DND-41 (cell line): Measurements from ENCODE around the gene ERG.

ENCODE experiments used
- ATAC-seq: fragments of 200-7000 bp; cut with Tn5 transposase; 3 replicates; pipeline ENCODE4 v1.9.1; 2021; ENCODE audit warnings: low read depth; ENCODE audit not compliant: insufficient read depth
- DNase-seq: peaks from one replicate; pipeline ENCODE4 v3.0.0-alpha.2; 2020
- H2AFZ ChIP-seq: 2 replicates; pipeline ENCODE4 v1.6.0; 2012; ENCODE audit warnings: low read depth, low read length
- H3K27ac ChIP-seq: 2 replicates; pipeline ENCODE4 v1.5.1; 2012; ENCODE audit warnings: low read length, inconsistent platforms
- H3K27me3 ChIP-seq: fragments of 200-600 bp; sonication (generic); 2 replicates; pipeline ENCODE4 v1.6.0; 2012; ENCODE audit warnings: low read length, mild to moderate bottlenecking, inconsistent platforms; ENCODE audit not compliant: insufficient read depth, poor library complexity
- H3K36me3 ChIP-seq: 2 replicates; pipeline ENCODE4 v1.5.1; 2012; ENCODE audit warnings: low read length, inconsistent platforms; ENCODE audit not compliant: insufficient read depth
- H3K4me1 ChIP-seq: 2 replicates; pipeline ENCODE4 v1.5.1; 2012; ENCODE audit warnings: mild to moderate bottlenecking, low read length; ENCODE audit not compliant: insufficient read depth
- H3K4me2 ChIP-seq: 2 replicates; pipeline ENCODE4 v1.6.0; 2012; ENCODE audit warnings: mild to moderate bottlenecking, moderate library complexity, low read length, inconsistent platforms; ENCODE audit not compliant: insufficient read depth
- H3K4me3 ChIP-seq, 2 experiments: fragments of 200-600 bp in 1 of 2; shearing (Covaris generic) in 1 of 2; 2 replicates each; pipeline ENCODE4 v1.5.1; 2012 to 2016; ENCODE audit warnings: inconsistent platforms in 2 of 2, low read length in 2 of 2, mild to moderate bottlenecking in 2 of 2, low read depth in 1 of 2, moderate library complexity in 1 of 2
- H3K79me2 ChIP-seq: 2 replicates; pipeline ENCODE4 v1.6.0; 2012; ENCODE audit warnings: low read length, inconsistent platforms; ENCODE audit not compliant: insufficient read depth
- H3K9ac ChIP-seq: 2 replicates; pipeline ENCODE4 v1.6.0; 2012; ENCODE audit warnings: low read depth, mild to moderate bottlenecking, inconsistent platforms, low read length, moderate library complexity
- H3K9me3 ChIP-seq: 2 replicates; pipeline ENCODE4 v1.5.1; 2012; ENCODE audit warnings: low read length, moderate library complexity, mild to moderate bottlenecking, inconsistent platforms; ENCODE audit not compliant: insufficient read depth, severe bottlenecking
- H4K20me1 ChIP-seq: 2 replicates; pipeline ENCODE4 v1.6.0; 2012; ENCODE audit warnings: low read length; ENCODE audit not compliant: insufficient read depth
- EZH2 ChIP-seq: IDR thresholded peaks from 3 replicates; pipeline ENCODE4 v1.6.1; 2012; ENCODE audit warnings: borderline replicate concordance, low read depth, mild to moderate bottlenecking, moderate library complexity, low read length, inconsistent platforms; ENCODE audit not compliant: severe bottlenecking
- TF ChIP-seq, protein P1 (sequence below): IDR thresholded peaks from 2 replicates; pipeline ENCODE4 v1.5.1; 2012; ENCODE audit warnings: borderline replicate concordance, low read length, moderate library complexity, mild to moderate bottlenecking; ENCODE audit not compliant: poor library complexity, severe bottlenecking; ENCODE audit errors: extremely low read depth

Gene ERG

DNA sequence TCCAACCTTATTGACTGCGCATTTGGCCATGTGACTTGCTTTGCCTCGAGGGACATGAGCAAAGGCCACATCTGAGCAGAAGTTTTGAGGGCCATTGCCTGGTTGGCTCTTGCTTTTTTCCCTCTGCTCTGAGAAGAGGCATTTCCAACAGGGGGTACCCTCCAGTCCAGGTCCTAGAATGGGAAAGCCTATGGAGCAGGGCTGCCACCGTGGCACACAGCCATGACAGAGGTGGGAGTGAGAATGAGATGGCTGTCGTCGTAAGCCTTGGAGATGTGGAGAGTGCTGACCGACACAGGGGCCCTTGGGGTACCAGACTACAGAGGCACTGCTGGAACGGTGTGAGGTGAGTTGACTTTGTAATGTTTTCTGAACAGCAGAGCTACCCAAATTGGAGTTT, 138.4 kb downstream of the ERG start:
- Histone ChIP-seq H3K9ac (no peak overlapping the region), H3K4me2 (no peak overlapping the region), H3K4me3 (no peak overlapping the region), H3K27me3 (peaks cover 5% of the 10 kb centered on the region), H2AFZ (no peak overlapping the region), H3K9me3 (no peaks in the 10 kb centered on the region), H3K27ac (no peak overlapping the region), H4K20me1 (0 out of 2 replicates have a peak, but pooled peaks cover 4% of the 10 kb centered on the region), H3K4me1 (no peaks in the 10 kb centered on the region), H3K36me3 (no peaks in the 10 kb centered on the region), H3K79me2 (no peaks in the 10 kb centered on the region)
- TF ChIP-seq, protein P1, sequence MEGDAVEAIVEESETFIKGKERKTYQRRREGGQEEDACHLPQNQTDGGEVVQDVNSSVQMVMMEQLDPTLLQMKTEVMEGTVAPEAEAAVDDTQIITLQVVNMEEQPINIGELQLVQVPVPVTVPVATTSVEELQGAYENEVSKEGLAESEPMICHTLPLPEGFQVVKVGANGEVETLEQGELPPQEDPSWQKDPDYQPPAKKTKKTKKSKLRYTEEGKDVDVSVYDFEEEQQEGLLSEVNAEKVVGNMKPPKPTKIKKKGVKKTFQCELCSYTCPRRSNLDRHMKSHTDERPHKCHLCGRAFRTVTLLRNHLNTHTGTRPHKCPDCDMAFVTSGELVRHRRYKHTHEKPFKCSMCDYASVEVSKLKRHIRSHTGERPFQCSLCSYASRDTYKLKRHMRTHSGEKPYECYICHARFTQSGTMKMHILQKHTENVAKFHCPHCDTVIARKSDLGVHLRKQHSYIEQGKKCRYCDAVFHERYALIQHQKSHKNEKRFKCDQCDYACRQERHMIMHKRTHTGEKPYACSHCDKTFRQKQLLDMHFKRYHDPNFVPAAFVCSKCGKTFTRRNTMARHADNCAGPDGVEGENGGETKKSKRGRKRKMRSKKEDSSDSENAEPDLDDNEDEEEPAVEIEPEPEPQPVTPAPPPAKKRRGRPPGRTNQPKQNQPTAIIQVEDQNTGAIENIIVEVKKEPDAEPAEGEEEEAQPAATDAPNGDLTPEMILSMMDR, result no peak
- TF ChIP-seq EZH2, result no peak
- DNase-seq (no peak), ATAC-seq (no peak)

DNA sequence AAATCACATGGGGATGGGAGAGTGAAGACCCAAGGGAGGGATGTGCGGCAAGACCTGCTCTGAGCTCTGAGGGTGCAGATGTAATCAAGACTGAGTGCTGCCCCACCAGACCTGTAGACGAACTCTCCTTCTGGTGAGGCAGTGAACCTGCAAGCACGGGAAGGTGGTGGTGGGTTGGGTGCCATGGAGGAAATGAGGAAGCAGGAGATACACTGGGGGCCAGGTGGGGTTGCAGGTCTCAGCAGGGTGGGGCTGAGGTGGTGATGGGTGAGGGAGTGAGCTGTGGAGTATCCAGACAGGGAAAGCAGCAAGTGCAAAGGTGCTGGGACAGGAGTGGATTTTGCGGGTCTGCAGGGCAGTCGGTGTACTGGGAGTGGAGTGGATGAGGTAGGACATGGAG, 139.2 kb downstream of the ERG start:
- Histone ChIP-seq H3K79me2 (no peaks in the 10 kb centered on the region), H3K27me3 (peaks cover 7% of the 10 kb centered on the region), H3K9ac (no peak overlapping the region), H3K4me3 (no peak overlapping the region), H3K27ac (no peak overlapping the region), H3K4me1 (no peaks in the 10 kb centered on the region), H2AFZ (no peak overlapping the region), H4K20me1 (0 out of 2 replicates have a peak, but pooled peaks cover 4% of the 10 kb centered on the region), H3K36me3 (no peaks in the 10 kb centered on the region), H3K4me2 (no peak overlapping the region), H3K9me3 (no peaks in the 10 kb centered on the region)
- DNase-seq, result no peak
- ATAC-seq, result no peak
- TF ChIP-seq, protein P1, result no peak
- TF ChIP-seq EZH2, result no peak

DNA sequence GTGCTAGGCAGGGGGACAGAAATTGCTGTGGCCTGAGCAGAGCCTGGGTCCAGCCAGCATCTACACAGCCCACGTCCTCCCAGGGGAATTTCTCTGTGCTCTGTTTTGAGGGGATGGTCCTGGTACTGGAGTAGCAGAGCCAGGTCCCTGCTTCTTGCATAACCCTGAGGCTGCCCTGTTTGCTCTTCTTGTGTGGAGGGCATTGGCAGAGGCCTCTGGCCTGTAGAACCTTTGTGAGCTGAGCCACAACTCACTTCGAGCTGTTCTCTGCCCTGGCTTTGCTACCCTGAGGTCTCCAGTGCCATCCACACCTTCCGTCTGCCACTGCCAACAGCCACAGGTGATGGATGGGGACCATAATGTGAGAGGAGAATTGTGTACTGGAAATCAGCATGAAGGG, 139.6 kb downstream of the ERG start:
- H3K36me3 ChIP-seq, result no peaks in the 10 kb centered on the region
- no peak overlapping the region for H3K4me3 ChIP-seq
- H3K9ac ChIP-seq, result no peak overlapping the region
- ATAC-seq, result no peak
- DNase-seq, result no peak
- 0 out of 2 replicates have a peak, but pooled peaks cover 4% of the 10 kb centered on the region for H4K20me1 ChIP-seq
- no peaks in the 10 kb centered on the region for H3K9me3 ChIP-seq
- peaks cover 9% of the 10 kb centered on the region for H3K27me3 ChIP-seq
- TF ChIP-seq, protein P1, result no peak
- no peak for TF ChIP-seq EZH2
- no peak overlapping the region for H3K4me2 ChIP-seq
- H3K27ac ChIP-seq, result no peak overlapping the region
- H3K79me2 ChIP-seq, result no peaks in the 10 kb centered on the region
- no peak overlapping the region for H2AFZ ChIP-seq
- no peaks in the 10 kb centered on the region for H3K4me1 ChIP-seq

DNA sequence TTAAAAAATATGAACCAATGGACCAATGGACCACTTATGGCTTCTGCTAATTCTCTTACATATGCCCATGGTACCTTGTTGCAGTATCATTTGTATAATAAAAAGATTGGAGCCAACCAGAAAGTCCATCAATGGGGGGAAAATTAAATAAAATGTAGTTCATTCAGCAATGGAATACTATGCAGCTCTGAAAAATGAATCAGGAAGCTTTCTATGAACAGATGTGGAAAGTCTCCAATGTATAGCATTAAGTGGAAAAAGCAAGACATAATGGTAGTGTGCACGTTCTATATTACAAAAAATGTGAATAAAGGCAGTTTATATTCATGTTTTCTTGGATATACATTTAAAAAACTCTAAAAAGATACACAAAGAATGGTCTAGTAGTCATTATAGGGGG, 140.2 kb downstream of the ERG start:
- no peak overlapping the region for H3K4me2 ChIP-seq
- H4K20me1 ChIP-seq, result 0 out of 2 replicates have a peak, but pooled peaks cover 4% of the 10 kb centered on the region
- DNase-seq (no peak), ATAC-seq (no peak)
- H3K27ac ChIP-seq, result no peak overlapping the region
- H3K4me3 ChIP-seq, result no peak overlapping the region
- H3K4me1 ChIP-seq, result no peaks in the 10 kb centered on the region
- H3K79me2 ChIP-seq, result no peaks in the 10 kb centered on the region
- no peaks in the 10 kb centered on the region for H3K36me3 ChIP-seq
- H2AFZ ChIP-seq, result no peak overlapping the region
- no peak for TF ChIP-seq EZH2
- TF ChIP-seq, protein P1, result no peak
- H3K27me3 ChIP-seq, result peaks cover 13% of the 10 kb centered on the region
- H3K9ac ChIP-seq, result no peak overlapping the region
- H3K9me3 ChIP-seq, result no peaks in the 10 kb centered on the region
